Breast epithelium (tissue), 3 donors: ENCODE data around the gene DNAH7.

Experiments
- POLR2A ChIP-seq: fragments of 450-650 bp; IDR thresholded peaks from one replicate; pipeline ENCODE4 v1.6.1; 2016; ENCODE audit warnings: antibody characterized with exemption, mild to moderate bottlenecking, moderate library complexity
- POLR2AphosphoS5 ChIP-seq, 3 donors: sonication (generic); formaldehyde crosslinking; IDR thresholded peaks; one replicate each; pipeline ENCODE4 v1.6.1; 2017; ENCODE audit warnings: antibody characterized with exemption in 3 of 3
- TF ChIP-seq, protein P1 (sequence below), 3 donors: fragments of 450-650 bp; IDR thresholded peaks; one replicate each; pipeline ENCODE4 v1.5.1; 2016 to 2017; ENCODE audit warnings: antibody characterized with exemption in 3 of 3, mild to moderate bottlenecking in 3 of 3, moderate library complexity in 3 of 3

DNA sequence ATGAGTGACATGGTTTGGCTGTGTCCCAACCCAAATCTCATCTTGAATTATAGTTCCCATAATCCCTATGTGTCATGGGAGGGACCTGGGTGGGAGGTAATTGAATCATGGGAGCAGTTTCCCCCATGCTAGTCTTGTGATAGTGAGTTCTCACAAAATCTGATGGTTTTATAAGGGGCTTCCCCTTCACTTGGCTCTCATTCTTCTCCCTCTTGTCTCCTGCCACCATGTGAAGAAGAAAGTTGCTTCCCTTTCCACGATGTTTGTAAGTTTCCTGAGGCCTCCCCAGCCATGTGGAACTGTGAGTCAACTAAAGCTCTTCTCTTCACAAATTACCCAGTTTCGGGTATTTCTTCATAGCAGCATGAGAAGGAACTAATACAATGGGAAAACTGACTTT is 14.0 kb downstream of the DNAH7 start:
- no peak for TF ChIP-seq POLR2A
- TF ChIP-seq POLR2AphosphoS5 (IDR thresholded peaks at IDR 0.05) = no peak
- TF ChIP-seq, protein P1, sequence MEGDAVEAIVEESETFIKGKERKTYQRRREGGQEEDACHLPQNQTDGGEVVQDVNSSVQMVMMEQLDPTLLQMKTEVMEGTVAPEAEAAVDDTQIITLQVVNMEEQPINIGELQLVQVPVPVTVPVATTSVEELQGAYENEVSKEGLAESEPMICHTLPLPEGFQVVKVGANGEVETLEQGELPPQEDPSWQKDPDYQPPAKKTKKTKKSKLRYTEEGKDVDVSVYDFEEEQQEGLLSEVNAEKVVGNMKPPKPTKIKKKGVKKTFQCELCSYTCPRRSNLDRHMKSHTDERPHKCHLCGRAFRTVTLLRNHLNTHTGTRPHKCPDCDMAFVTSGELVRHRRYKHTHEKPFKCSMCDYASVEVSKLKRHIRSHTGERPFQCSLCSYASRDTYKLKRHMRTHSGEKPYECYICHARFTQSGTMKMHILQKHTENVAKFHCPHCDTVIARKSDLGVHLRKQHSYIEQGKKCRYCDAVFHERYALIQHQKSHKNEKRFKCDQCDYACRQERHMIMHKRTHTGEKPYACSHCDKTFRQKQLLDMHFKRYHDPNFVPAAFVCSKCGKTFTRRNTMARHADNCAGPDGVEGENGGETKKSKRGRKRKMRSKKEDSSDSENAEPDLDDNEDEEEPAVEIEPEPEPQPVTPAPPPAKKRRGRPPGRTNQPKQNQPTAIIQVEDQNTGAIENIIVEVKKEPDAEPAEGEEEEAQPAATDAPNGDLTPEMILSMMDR (IDR thresholded peaks at IDR 0.05) = no peak
